Measurements from ENCODE around the gene DCHS1. TPM values are rescaled to one million over a fixed set of nuclear protein-coding genes. Genes with fewer than 3 reads are reported as not detected.

DCHS1 gene
- total and polyA plus RNA-seq, 10 of the 15 experiments (the other 5 are each of a cell fraction or from before 2014, with no cell fraction given), result 0.02 to 0.64 (median 0.18) TPM; not detected in 1

DNA sequence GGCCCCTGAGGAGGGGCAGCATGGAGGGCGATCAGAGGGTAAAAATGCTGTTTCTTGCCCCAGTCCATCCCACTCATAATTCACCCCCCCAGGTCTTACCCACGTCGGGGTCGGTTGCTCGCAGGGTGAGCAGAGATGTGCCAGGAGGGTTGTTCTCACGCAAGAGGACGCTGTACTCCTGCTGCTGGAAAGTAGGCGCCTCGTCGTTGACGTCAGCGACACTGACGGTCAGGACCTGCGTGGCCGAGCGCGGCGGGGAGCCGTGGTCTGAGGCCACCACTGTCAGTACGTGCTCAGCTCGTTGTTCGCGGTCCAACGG lies 26.1 kb downstream of the DCHS1 start:
- ChIA-PET POLR2A (no interaction called here), SMC1A (ENCODE audit: uncharacterized antibody, unreplicated experiment) (interaction anchor here (0.7 kb wide), 1 partner anchor 10 kb away, joined by 3 read pairs; the partner anchor contains the start of gene TPP1), RAD21 (ENCODE audit: unreplicated experiment) (no interaction called here), CTCF (interaction anchor here (2.3 kb wide), 1 partner anchor 12 kb away, joined by 6 read pairs; no protein-coding TSS in a partner anchor)
- Histone ChIP-seq H3K4me2 (ENCODE audit: control insufficient read depth, insufficient read depth) (no peak overlapping the region), H3K27ac (ENCODE audit: control insufficient read depth, insufficient read depth) (no peak overlapping the region), H3K36me3 (ENCODE audit: control insufficient read depth in 2 of 2, insufficient read depth in 2 of 2, low read length in 1 of 2) (no peaks in the 10 kb centered on the region), H3K27me3 (replicated peaks in 1 of 2; ENCODE audit: control insufficient read depth in 2 of 2, insufficient read depth in 2 of 2, low read length in 1 of 2) (no peaks in the 10 kb centered on the region), H2AFZ (ENCODE audit: control insufficient read depth, low read depth, low read length) (no peak overlapping the region), H3K4me1 (ENCODE audit: control insufficient read depth, insufficient read depth, low read length) (peaks cover 9% of the 10 kb centered on the region), H3K9ac (ENCODE audit: control insufficient read depth, insufficient read depth, low read length) (no peak overlapping the region), H3K4me3 (no peak overlapping the region), H3K79me2 (ENCODE audit: control insufficient read depth, insufficient read depth, low read length) (no peaks in the 10 kb centered on the region), H3K9me3 (replicated peaks; ENCODE audit: control insufficient read depth, insufficient read depth, low read length) (no peaks in the 10 kb centered on the region), H4K20me1 (ENCODE audit: control insufficient read depth, insufficient read depth) (no peaks in the 10 kb centered on the region)
- DNase-seq (ENCODE audit: low read depth, low spot score) (no peak), FAIRE-seq (no peak), ATAC-seq (no peak)
- no TSS peak for BruUV-seq (replicated peaks)
- intact Hi-C loops (cut with micrococcal nuclease; ENCODE audit: unreplicated experiment), result no loop called here
- 83% methylated on average over 24 of the region's 24 CpGs for WGBS (ENCODE audit: insufficient coverage, insufficient replicate concordance, low lambda C conversion rate, missing lambda C conversion rate)
- TF ChIP-seq TARDBP (IDR thresholded peaks at IDR 0.05; ENCODE audit: borderline replicate concordance), result no peak
- TF ChIP-seq NRF1 (conservative IDR thresholded peaks at IDR 0.05; ENCODE audit: low read depth, low read length), result no peak
- TF ChIP-seq IKZF2 (IDR thresholded peaks at IDR 0.05), result no peak
- TF ChIP-seq CREM (IDR thresholded peaks at IDR 0.05; ENCODE audit: low read depth), result no peak
- TF ChIP-seq ASH2L (IDR thresholded peaks at IDR 0.05; ENCODE audit: borderline replicate concordance, low read depth), result no peak
- TF ChIP-seq TCF12 (IDR thresholded peaks at IDR 0.05; ENCODE audit: low read depth, low read length), result no peak
- no peak for TF ChIP-seq ZNF622 (IDR thresholded peaks at IDR 0.05)
- TF ChIP-seq ESRRA (IDR thresholded peaks at IDR 0.05; ENCODE audit: low read length), result no peak
- TF ChIP-seq IRF4 (IDR thresholded peaks at IDR 0.05; ENCODE audit: low read depth, low read length), result no peak
- TF ChIP-seq HDGF (IDR thresholded peaks at IDR 0.05), result no peak
- TF ChIP-seq YY1 (IDR thresholded peaks at IDR 0.05; ENCODE audit: low read depth, low read length), result no peak
- TF ChIP-seq POLR2AphosphoS2 (IDR thresholded peaks at IDR 0.05; ENCODE audit: low read depth, low read length), result no peak
- TF ChIP-seq USF2 (IDR thresholded peaks at IDR 0.05; ENCODE audit: borderline replicate concordance, low read depth, low read length), result no peak
- TF ChIP-seq SUZ12 (IDR thresholded peaks at IDR 0.05; ENCODE audit: unreplicated experiment), result no peak
- TF ChIP-seq NR2C2 (IDR thresholded peaks at IDR 0.05; ENCODE audit: borderline replicate concordance, control insufficient read depth, insufficient read length, low read depth), result no peak
- in situ Hi-C loops (cut with MboI), result no loop called here

Data from GM12878 (cell line).